Aortic smooth muscle cell (primary cell): Measurements from ENCODE around the gene RTTN. TPM values are rescaled to one million over a fixed set of nuclear protein-coding genes. Genes with fewer than 3 reads are reported as not detected.

Experiments used
- total RNA-seq: library from RNA; depleted of rRNA; stranded (reverse); fragments of >200 nt; gene quantifications from 2 replicates; pipeline ENCODE4 v1.2.3, GENCODE V29; 2014

Gene RTTN, protein sequence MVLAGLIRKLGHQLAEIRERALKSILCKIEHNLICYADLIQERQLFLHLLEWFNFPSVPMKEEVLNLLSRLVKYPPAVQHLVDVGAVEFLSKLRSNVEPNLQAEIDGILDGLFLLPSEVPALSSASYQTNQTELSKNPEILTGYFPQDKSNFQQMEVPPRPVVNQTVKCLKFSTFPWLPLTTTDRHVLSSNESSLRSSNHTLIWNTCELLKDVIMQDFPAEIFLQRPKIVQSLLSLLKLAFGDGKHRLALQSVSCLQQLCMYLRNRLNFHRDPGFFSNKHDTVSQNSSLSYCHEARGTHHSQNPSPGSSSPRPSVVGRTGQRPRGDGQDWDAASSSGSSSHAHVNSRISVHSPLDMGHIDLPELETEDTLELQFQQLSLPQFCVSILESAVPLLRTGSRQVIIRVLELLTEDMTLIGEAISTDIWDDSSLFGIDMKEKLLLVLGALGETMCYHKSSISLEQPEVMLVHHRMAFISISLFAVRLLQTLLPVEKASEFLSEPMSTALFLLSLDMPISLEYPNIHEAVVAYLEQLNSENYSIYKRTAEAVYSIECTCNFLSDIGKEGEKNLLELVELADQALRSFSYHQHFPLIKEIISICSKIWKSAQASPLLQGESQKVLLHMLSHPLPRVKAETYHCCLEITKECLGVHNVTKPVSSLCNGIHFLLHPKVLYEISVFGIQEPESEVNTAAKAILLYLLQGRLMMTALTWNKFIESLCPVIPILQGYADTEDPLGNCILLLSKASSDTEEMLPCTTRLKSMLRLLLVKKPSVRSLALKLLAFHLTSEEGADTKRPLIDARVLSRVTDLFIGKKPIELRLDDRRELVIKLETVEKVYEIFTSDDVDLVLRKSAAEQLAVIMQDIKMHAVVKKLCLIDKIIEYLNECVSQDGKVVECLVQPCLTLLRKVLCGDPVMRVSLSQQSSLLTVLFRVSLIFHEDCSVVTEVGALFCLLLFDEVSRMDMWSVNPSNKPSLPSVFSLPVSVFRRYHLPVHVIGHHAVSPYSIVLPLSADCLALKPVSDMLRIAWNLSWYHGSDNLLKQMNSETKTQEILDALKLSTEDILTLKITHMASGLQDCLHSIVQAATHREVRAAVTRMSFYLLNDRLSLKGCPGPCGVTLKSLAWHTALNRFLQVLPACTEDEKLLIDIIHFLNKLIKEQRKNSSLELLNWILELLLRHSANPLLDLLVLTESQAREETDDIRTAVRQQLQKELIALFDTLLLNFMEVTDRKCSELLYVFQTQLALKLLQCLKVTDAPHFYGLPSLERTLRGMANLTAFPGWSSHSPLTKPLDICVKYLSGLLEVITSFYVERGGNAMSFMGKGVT (N-terminal part only)
- 10.5 and 12.6 TPM in 2 replicates for total RNA-seq

DNA sequence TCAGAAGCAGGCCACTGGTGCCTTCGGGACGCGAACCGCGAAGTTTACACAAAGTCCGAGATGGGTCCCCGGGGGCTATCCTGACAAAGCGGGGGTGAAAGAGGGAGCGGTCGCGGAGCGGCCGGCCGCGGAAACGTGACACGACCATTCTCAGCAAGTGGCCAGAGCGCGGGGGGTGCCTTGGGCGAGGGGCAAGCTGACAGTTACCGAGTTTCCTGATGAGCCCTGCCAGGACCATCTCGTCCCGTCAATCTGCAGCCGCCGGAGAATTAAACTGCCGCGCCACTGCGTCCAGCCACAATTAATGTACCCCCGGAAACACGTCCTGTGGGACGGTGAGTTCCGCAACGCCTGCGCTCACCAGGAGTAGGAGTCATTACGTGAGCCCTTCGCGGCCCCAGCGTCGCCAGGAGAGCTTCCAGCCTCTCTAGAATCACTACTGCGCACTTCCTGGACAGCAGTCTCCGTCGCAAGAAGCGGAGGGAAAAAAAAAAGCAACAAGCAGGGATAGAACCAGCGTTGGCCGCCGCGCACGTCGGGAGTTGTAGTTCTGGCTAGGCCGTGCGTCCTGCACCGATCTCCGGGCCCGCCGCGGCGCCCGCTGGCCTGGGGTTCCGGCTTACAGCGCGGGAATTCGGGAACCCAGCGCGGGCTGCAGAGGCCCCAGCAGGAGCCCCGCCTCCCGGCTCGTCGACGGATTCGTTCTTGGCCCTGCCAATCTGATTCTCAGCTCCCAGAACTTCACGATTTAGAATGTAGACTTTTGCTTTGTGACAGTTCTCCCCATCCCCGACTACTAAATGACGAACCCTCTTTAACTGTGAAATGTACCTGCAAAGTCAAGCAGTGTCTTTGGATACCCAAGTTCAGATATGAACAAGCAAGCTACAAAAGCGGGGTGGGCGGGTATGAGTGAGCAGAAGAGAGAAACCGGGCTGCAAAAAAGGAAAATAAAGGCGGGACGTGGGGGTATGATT lies at the start of gene RTTN:
RTTN (minus strand) TSS at position 267 of the 977 bp plus-strand sequence; CDS start at position 238, 29 bp downstream.

Other genes with a start within 250 kb of the RTTN start
- gene SOCS6, start 83.4 kb upstream of the RTTN start, total RNA-seq, result 31.5 and 40.7 TPM in 2 replicates